Esophagus muscularis mucosa (tissue), 3 donors: Measurements from ENCODE around the gene SERPINA12.

Experiments used
- POLR2A ChIP-seq: fragments of 450-650 bp; IDR thresholded peaks from one replicate; pipeline ENCODE4 v1.6.1; 2017; ENCODE audit warnings: antibody characterized with exemption, moderate library complexity, mild to moderate bottlenecking, low read depth
- POLR2AphosphoS5 ChIP-seq, 2 donors: sonication (generic); formaldehyde crosslinking; IDR thresholded peaks; one replicate each; pipeline ENCODE4 v1.6.1; 2017; ENCODE audit warnings: antibody characterized with exemption in 2 of 2
- TF ChIP-seq, protein P1 (sequence below), 3 experiments: fragments of 200-600 bp in 2 of 3; fragments of 450-650 bp in 1 of 3; sonication (generic) in 2 of 3; IDR thresholded peaks; one replicate each; pipeline ENCODE4 v1.5.1; 2017 to 2019; ENCODE audit warnings: antibody characterized with exemption in 3 of 3, mild to moderate bottlenecking in 2 of 3, moderate library complexity in 1 of 3

DNA sequence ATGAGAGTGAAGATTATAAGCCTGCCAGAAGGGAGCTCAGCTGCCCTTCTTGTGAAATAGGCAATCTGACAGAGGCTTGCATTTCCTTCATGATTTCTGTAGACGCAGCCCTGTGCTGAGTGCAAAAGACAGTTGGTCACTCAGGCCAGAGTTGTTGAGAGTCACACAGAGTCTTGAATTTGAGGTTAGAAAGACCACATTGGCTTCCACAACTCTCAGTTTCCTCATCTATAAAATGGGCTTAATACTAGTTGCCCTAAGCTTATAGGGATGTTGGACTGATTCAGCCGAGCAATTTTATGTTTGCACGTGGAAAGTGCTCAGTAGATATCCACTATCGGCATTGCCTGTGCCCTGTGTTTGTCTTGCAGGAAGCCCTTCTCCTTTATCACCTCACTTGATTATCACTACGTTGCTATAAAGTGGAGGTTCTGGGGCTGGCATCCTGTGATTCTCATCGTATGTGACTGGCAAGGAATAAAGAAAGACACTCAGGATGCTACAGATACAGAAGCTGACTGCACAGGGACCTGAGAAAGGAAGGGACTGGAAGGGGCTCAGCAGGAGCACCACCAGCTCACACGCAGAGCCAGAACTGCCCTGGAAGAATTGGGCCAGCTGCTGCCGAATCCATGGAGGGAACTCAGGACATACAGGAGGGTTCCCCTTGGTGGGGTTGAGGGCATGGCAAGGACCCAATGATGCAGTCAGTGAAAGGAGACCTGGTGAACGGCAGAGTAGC, 32.1 kb upstream of the SERPINA12 start:
- TF ChIP-seq, protein P1, sequence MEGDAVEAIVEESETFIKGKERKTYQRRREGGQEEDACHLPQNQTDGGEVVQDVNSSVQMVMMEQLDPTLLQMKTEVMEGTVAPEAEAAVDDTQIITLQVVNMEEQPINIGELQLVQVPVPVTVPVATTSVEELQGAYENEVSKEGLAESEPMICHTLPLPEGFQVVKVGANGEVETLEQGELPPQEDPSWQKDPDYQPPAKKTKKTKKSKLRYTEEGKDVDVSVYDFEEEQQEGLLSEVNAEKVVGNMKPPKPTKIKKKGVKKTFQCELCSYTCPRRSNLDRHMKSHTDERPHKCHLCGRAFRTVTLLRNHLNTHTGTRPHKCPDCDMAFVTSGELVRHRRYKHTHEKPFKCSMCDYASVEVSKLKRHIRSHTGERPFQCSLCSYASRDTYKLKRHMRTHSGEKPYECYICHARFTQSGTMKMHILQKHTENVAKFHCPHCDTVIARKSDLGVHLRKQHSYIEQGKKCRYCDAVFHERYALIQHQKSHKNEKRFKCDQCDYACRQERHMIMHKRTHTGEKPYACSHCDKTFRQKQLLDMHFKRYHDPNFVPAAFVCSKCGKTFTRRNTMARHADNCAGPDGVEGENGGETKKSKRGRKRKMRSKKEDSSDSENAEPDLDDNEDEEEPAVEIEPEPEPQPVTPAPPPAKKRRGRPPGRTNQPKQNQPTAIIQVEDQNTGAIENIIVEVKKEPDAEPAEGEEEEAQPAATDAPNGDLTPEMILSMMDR (IDR thresholded peaks at IDR 0.05) = no peak
- no peak for TF ChIP-seq POLR2A
- TF ChIP-seq POLR2AphosphoS5 (IDR thresholded peaks at IDR 0.05) = no peak
